OCI-LY3 (cell line): ENCODE results near the gene AKIRIN2.

Source experiments
- CTCF ChIP-seq: fragments of 200-600, 300-600 bp; sonication (generic); IDR thresholded peaks from 2 replicates; pipeline ENCODE4 v1.5.1; 2014; ENCODE audit warnings: antibody characterized with exemption, low read length, low read depth
- EZH2phosphoT487 ChIP-seq: fragments of 200-600 bp; shearing (Covaris generic); IDR thresholded peaks from 2 replicates; pipeline ENCODE4 v1.6.1; 2018; ENCODE audit warnings: antibody characterized with exemption, mixed run types, low read depth

DNA sequence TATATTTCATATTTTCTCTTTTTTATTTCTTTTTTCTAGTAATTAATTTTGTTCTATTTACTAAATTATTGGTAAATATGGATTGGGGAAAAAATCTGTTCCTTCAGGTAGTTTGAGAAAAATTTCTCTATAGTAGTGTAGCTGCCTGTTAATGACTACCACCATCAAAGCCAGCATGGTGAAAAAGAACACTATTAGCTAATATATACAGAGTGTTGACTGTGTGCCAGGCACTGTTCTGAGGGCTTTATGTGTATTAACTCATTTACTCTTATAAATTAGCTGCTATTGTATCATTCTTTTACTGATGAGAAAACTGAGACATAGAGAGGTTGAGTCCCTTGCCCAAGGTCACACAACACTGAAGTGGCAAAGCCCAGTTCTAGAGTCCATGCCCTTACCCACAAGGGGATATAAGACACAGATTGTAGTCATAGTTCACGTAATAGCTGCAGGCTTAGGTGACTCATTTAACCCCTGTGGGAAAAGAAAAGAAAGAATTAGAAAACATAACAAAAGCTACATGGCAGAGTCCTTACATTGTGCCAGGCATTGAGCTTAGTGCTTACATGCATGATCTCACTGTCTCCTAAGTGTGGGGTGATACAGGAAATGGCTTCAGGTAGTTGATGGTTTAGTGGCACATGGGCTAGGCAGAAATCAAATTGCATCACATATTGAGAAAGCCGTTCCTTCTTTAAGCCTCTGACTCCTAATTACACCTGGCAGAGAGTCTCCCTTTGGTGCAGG is 12.2 kb upstream of the AKIRIN2 start:
- TF ChIP-seq CTCF, result no peak
- no peak for TF ChIP-seq EZH2phosphoT487
